OCI-LY7 (cell line): Measurements from ENCODE around the gene GPS1. TPM values are rescaled to one million over a fixed set of nuclear protein-coding genes. Genes with fewer than 3 reads are reported as not detected.

ENCODE experiments used
- BruUV-seq: library from RNA; stranded (reverse); fragments of 400-500 nt; replicated peaks from 2 replicates; lab custom pipeline; 2021; lab: Mats Ljungman, UMichigan
- CTCF ChIA-PET: fragments of 300-600 bp; sonication (Branson Sonifier 250); formaldehyde crosslinking; loops from one replicate; lab custom pipeline; 2022; ENCODE audit warnings: antibody characterized with exemption; ENCODE audit not compliant: unreplicated experiment; lab: Charles Lee
- POLR2A ChIA-PET: fragments of 300-600 bp; sonication (Branson Sonifier 250); formaldehyde crosslinking; loops from one replicate; lab custom pipeline; 2022; ENCODE audit warnings: antibody characterized with exemption; lab: Charles Lee
- DNase-seq: peaks from one replicate; pipeline ENCODE4 v3.0.0-alpha.2; 2015; ENCODE audit warnings: low spot score
- H2AFZ ChIP-seq: fragments of 200-600 bp; sonication (generic), shearing (Covaris generic); 2 replicates; pipeline ENCODE4 v1.6.1; 2014; ENCODE audit warnings: mild to moderate bottlenecking, antibody characterized with exemption, low read length, moderate library complexity
- H3K27ac ChIP-seq: fragments of 200-600 bp; sonication (generic); 2 replicates; pipeline ENCODE4 v1.5.1; 2014; ENCODE audit warnings: mixed run types, low read depth, mild to moderate bottlenecking, moderate library complexity, low read length, inconsistent platforms; ENCODE audit not compliant: poor library complexity, severe bottlenecking
- H3K36me3 ChIP-seq: fragments of 200-600 bp; sonication (generic); 2 replicates; pipeline ENCODE4 v1.6.1; 2014; ENCODE audit warnings: mild to moderate bottlenecking, antibody characterized with exemption, low read length, moderate library complexity, mixed read lengths; ENCODE audit not compliant: insufficient read depth
- H3K4me1 ChIP-seq: fragments of 200-600 bp; sonication (generic); 2 replicates; pipeline ENCODE4 v1.5.1; 2014; ENCODE audit warnings: mild to moderate bottlenecking, low read length; ENCODE audit not compliant: insufficient read depth, poor library complexity, severe bottlenecking
- H3K4me2 ChIP-seq: fragments of 200-600 bp; sonication (generic); 2 replicates; pipeline ENCODE4 v1.6.1; 2014; ENCODE audit warnings: mild to moderate bottlenecking, low read length
- H3K4me3 ChIP-seq: fragments of 200-600 bp; sonication (generic); 2 replicates; pipeline ENCODE4 v1.5.1; 2014; ENCODE audit warnings: mild to moderate bottlenecking, low read depth, low read length; ENCODE audit not compliant: poor library complexity, severe bottlenecking
- H3K79me2 ChIP-seq: fragments of 200-600 bp; sonication (generic); 2 replicates; pipeline ENCODE4 v1.6.1; 2016; ENCODE audit warnings: low read depth, mild to moderate bottlenecking, low read length, moderate library complexity, mixed read lengths; ENCODE audit not compliant: insufficient read depth
- H3K9me2 ChIP-seq: fragments of 200-600 bp; sonication (generic); 2 replicates; pipeline ENCODE4 v1.6.1; 2016; ENCODE audit warnings: mild to moderate bottlenecking, low read length, mixed read lengths; ENCODE audit not compliant: insufficient read depth
- H3K9me3 ChIP-seq: fragments of 200-600 bp; sonication (generic); 2 replicates; pipeline ENCODE4 v1.6.1; 2014; ENCODE audit warnings: mild to moderate bottlenecking, mixed run types, low read length, mixed read lengths
- H4K20me1 ChIP-seq: fragments of 200-600 bp; sonication (generic); 2 replicates; pipeline ENCODE4 v1.6.1; 2014; ENCODE audit warnings: mild to moderate bottlenecking, antibody characterized with exemption, low read length, moderate library complexity, mixed read lengths; ENCODE audit not compliant: insufficient read depth
- EZH2phosphoT487 ChIP-seq: fragments of 200-600 bp; sonication (generic); IDR thresholded peaks from 2 replicates; pipeline ENCODE4 v1.6.1; 2018; ENCODE audit warnings: low read depth, borderline replicate concordance, mild to moderate bottlenecking, mixed run types, antibody characterized with exemption, low read length, moderate library complexity, mixed read lengths
- intact Hi-C: fragments of 100-400 bp; cut with micrococcal nuclease; formaldehyde crosslinking; loops from one replicate; pipeline ENCODE4 v1.10.0; 2022; ENCODE audit not compliant: unreplicated experiment
- total RNA-seq, 2 experiments: library from RNA; depleted of rRNA in 1 of 2; stranded (reverse); fragments of >200 nt in 1 of 2; shearing (Covaris generic) in 1 of 2; gene quantifications; 2 replicates each; pipeline ENCODE4 v1.2.3, GENCODE V29; 2014 to 2022
- TF ChIP-seq, protein P1 (sequence below): fragments of 200-600 bp; sonication (generic); conservative IDR thresholded peaks from 2 replicates; pipeline ENCODE4 v1.5.1; 2014; ENCODE audit warnings: mild to moderate bottlenecking, antibody characterized with exemption, low read length, moderate library complexity, mixed read lengths

Gene GPS1
- total RNA-seq, 2 experiments from 2014 or later = 133 to 169 TPM

DNA sequence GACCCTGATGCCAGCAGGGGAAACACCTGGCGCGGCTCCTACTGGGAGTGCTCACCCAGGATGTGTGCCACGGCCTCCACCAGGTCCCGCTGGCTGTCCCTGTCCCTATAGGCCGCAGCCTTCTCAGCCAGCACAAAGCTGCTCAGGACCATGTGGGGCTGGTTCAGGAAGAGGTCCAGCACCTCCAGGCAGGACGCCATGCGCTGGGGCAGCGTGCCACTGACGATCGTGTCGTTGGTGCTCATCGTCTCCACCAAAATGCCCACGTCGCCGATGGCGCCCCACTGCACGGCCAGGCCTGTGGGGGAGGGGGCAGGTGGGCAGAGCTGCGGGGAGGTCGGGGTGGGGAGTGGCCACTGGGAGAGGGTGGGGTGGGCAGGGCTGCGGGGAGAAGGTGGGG lies 29.8 kb downstream of the GPS1 start:
- H3K27ac ChIP-seq = no peak overlapping the region
- intact Hi-C loops = no loop called here
- no peak overlapping the region for H3K4me2 ChIP-seq
- no TSS peak for BruUV-seq
- H3K9me2 ChIP-seq = no peaks in the 10 kb centered on the region
- H3K36me3 ChIP-seq = peaks cover 98% of the 10 kb centered on the region
- no peaks in the 10 kb centered on the region for H3K79me2 ChIP-seq
- H3K4me1 ChIP-seq = no peaks in the 10 kb centered on the region
- no peak overlapping the region for H2AFZ ChIP-seq
- DNase-seq = no peak
- no peak for TF ChIP-seq EZH2phosphoT487
- TF ChIP-seq, protein P1, sequence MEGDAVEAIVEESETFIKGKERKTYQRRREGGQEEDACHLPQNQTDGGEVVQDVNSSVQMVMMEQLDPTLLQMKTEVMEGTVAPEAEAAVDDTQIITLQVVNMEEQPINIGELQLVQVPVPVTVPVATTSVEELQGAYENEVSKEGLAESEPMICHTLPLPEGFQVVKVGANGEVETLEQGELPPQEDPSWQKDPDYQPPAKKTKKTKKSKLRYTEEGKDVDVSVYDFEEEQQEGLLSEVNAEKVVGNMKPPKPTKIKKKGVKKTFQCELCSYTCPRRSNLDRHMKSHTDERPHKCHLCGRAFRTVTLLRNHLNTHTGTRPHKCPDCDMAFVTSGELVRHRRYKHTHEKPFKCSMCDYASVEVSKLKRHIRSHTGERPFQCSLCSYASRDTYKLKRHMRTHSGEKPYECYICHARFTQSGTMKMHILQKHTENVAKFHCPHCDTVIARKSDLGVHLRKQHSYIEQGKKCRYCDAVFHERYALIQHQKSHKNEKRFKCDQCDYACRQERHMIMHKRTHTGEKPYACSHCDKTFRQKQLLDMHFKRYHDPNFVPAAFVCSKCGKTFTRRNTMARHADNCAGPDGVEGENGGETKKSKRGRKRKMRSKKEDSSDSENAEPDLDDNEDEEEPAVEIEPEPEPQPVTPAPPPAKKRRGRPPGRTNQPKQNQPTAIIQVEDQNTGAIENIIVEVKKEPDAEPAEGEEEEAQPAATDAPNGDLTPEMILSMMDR = no peak
- H3K4me3 ChIP-seq = no peak overlapping the region
- H3K9me3 ChIP-seq = no peaks in the 10 kb centered on the region
- CTCF ChIA-PET = interaction anchor here (0.6 kb wide), 1 partner anchor 31 kb away, joined by 3 read pairs; no protein-coding TSS in a partner anchor
- POLR2A ChIA-PET = no interaction called here
- H4K20me1 ChIP-seq = no peaks in the 10 kb centered on the region

DNA sequence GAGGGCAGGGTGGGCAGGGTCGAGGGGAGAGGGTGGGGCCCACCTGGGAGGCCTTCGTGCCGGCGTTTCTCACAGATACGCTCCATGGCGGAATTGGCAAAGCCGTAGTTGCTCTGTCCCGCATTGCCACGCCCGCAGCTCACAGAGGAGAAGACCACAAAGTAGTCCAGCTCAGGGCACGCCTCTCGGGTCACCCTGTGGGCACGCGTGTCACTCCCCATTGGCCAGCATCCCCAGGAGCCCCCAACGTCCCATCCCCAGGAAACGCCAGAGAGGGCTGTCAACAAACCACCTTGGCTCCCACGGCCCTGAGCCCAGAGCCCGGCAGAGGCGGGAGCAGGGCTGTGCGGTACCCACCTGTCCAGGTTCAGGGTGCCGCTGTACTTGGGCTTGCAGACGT lies 30.3 kb downstream of the GPS1 start:
- no peaks in the 10 kb centered on the region for H3K79me2 ChIP-seq
- no peak overlapping the region for H3K4me2 ChIP-seq
- intact Hi-C loops = no loop called here
- BruUV-seq = no TSS peak
- H2AFZ ChIP-seq = no peak overlapping the region
- H4K20me1 ChIP-seq = no peaks in the 10 kb centered on the region
- ChIA-PET POLR2A (no interaction called here), CTCF (no interaction called here)
- H3K4me1 ChIP-seq = no peaks in the 10 kb centered on the region
- H3K9me2 ChIP-seq = no peaks in the 10 kb centered on the region
- peaks cover 98% of the 10 kb centered on the region for H3K36me3 ChIP-seq
- no peaks in the 10 kb centered on the region for H3K9me3 ChIP-seq
- DNase-seq = no peak
- no peak overlapping the region for H3K27ac ChIP-seq
- no peak for TF ChIP-seq EZH2phosphoT487
- TF ChIP-seq, protein P1 = no peak
- no peak overlapping the region for H3K4me3 ChIP-seq

DNA sequence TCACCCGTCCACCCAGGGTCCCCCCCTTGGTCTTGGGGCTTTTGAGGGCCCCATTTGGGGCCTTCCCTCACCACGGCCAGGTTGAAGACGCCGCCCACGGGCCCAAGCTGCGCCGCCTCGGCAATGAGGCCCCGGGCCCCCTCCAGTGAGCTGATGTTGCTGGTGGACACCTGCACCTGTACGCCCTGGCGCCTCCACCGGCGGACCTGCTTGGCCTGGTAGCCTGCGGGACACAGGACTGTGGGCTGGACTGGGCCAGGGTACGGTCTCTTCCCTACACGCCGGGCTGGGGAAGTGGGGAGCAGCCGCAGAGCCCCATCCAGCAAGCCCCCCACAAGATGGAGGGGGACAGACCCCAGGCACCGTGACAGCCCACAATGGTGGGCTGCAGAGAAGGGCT lies 30.8 kb downstream of the GPS1 start:
- no peak for DNase-seq
- H3K79me2 ChIP-seq = no peaks in the 10 kb centered on the region
- CTCF ChIA-PET = no interaction called here
- POLR2A ChIA-PET = no interaction called here
- no TSS peak for BruUV-seq
- no peak overlapping the region for H2AFZ ChIP-seq
- no peaks in the 10 kb centered on the region for H3K9me3 ChIP-seq
- H3K4me2 ChIP-seq = no peak overlapping the region
- peaks cover 98% of the 10 kb centered on the region for H3K36me3 ChIP-seq
- no peak for TF ChIP-seq EZH2phosphoT487
- TF ChIP-seq, protein P1 = no peak
- intact Hi-C loops = no loop called here
- no peak overlapping the region for H3K4me3 ChIP-seq
- no peaks in the 10 kb centered on the region for H3K4me1 ChIP-seq
- H4K20me1 ChIP-seq = no peaks in the 10 kb centered on the region
- no peaks in the 10 kb centered on the region for H3K9me2 ChIP-seq
- H3K27ac ChIP-seq = no peak overlapping the region
